Amniotic epithelial cell (primary cell): ENCODE measurements around the gene NKAIN2.
A peak's percentile ranks its signal among the peaks of the same experiment; 100 is the strongest.

Experiments used
- DNase-seq: peaks from one replicate; pipeline ENCODE4 v3.0.0-alpha.2; 2010; ENCODE audit warnings: low read depth

The NKAIN2 gene

GRCh38 chr6:123803504-123804013, at the start of gene NKAIN2:
Gene NKAIN2 (plus strand): TSS chr6:123803865.
- no peak for DNase-seq

GRCh38 chr6:123759472-123759871, 44.2 kb upstream of the NKAIN2 start:
- no peak for DNase-seq

GRCh38 chr6:123763904-123764303, 39.8 kb upstream of the NKAIN2 start:
- no peak for DNase-seq

- DNase-seq: peak; percentile 40
Measured at GRCh38 chr6:123764722-123765121, 38.9 kb upstream of the NKAIN2 start.

- no peak for DNase-seq
Measured at GRCh38 chr6:123768921-123769320, 34.7 kb upstream of the NKAIN2 start.

GRCh38 chr6:123769431-123769830, 34.2 kb upstream of the NKAIN2 start:
- DNase-seq: no peak

- peak; percentile 77 for DNase-seq
Measured at GRCh38 chr6:123770247-123770949, 33.3 kb upstream of the NKAIN2 start.

- peak; percentile 62 for DNase-seq
Measured at GRCh38 chr6:123771126-123771525, 32.5 kb upstream of the NKAIN2 start.

GRCh38 chr6:123777563-123777962, 26.1 kb upstream of the NKAIN2 start:
- DNase-seq: peak; percentile 43

- DNase-seq: no peak
Measured at GRCh38 chr6:123780021-123780420, 23.6 kb upstream of the NKAIN2 start.

GRCh38 chr6:123784330-123784729, 19.3 kb upstream of the NKAIN2 start:
- no peak for DNase-seq

GRCh38 chr6:123785039-123785438, 18.6 kb upstream of the NKAIN2 start:
- no peak for DNase-seq

- DNase-seq: no peak
Measured at GRCh38 chr6:123788319-123788718, 15.3 kb upstream of the NKAIN2 start.

- no peak for DNase-seq
Measured at GRCh38 chr6:123794190-123794589, 9.5 kb upstream of the NKAIN2 start.

- DNase-seq: no peak
Measured at GRCh38 chr6:123794799-123795198, 8.9 kb upstream of the NKAIN2 start.

- no peak for DNase-seq
Measured at GRCh38 chr6:123801067-123801466, 2.6 kb upstream of the NKAIN2 start.

- DNase-seq: no peak
Measured at GRCh38 chr6:123802351-123802696, 1.3 kb upstream of the NKAIN2 start.

GRCh38 chr6:123802697-123803503, 765 bp upstream of the NKAIN2 start:
- DNase-seq: peak; percentile 84

- DNase-seq: peak; percentile 2
Measured at GRCh38 chr6:123804014-123804786, 535 bp downstream of the NKAIN2 start.

- DNase-seq: no peak
Measured at GRCh38 chr6:123804787-123805540, 1.3 kb downstream of the NKAIN2 start.

GRCh38 chr6:123805921-123806320, 2.3 kb downstream of the NKAIN2 start:
- no peak for DNase-seq

GRCh38 chr6:123806561-123806960, 2.9 kb downstream of the NKAIN2 start:
- DNase-seq: no peak
